ENCODE data around the gene GPRIN1. TPM values are rescaled to one million over a fixed set of nuclear protein-coding genes. Genes with fewer than 3 reads are reported as not detected.

GPRIN1 gene
- total RNA-seq, 4 donors from 2014 or later = 0.16 to 0.75 (median 0.39) TPM

DNA sequence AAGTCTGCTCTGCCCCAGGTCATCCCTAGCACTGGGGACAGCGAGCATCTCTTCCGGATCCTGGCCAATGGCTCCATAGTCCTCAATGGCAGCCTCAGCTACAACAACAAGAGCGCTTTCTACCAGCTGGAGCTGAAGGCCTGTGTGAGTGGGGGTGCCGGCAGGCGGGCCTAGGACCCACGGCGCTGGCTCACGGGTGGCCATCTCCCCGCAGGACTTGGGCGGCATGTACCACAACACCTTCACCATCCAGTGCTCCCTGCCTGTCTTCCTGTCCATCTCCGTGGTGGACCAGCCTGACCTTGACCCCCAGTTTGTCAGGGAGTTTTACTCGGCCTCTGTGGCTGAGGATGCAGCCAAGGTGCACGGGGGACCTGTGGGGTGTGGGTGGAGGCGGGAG is 34.9 kb downstream of the GPRIN1 start:
- TF ChIP-seq, protein P1, sequence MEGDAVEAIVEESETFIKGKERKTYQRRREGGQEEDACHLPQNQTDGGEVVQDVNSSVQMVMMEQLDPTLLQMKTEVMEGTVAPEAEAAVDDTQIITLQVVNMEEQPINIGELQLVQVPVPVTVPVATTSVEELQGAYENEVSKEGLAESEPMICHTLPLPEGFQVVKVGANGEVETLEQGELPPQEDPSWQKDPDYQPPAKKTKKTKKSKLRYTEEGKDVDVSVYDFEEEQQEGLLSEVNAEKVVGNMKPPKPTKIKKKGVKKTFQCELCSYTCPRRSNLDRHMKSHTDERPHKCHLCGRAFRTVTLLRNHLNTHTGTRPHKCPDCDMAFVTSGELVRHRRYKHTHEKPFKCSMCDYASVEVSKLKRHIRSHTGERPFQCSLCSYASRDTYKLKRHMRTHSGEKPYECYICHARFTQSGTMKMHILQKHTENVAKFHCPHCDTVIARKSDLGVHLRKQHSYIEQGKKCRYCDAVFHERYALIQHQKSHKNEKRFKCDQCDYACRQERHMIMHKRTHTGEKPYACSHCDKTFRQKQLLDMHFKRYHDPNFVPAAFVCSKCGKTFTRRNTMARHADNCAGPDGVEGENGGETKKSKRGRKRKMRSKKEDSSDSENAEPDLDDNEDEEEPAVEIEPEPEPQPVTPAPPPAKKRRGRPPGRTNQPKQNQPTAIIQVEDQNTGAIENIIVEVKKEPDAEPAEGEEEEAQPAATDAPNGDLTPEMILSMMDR (IDR thresholded peaks at IDR 0.05; ENCODE audit: low read depth) = no peak

DNA sequence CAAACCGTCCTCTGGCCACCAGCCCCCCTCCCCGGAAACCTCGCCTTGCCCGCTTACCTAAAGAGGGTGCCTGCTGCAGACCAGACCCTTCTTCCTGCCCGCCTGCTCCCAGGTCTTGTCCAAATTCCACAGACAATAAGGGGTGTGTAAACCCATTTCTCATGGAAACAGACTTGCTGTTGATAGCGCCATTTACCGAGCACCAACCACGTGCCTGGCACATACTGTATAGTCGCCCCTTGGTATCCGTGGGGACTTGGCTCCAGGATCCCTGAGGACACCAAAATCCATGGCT is 35.7 kb downstream of the GPRIN1 start:
- TF ChIP-seq, protein P1 (IDR thresholded peaks at IDR 0.05; ENCODE audit: low read depth) = no peak

DNA sequence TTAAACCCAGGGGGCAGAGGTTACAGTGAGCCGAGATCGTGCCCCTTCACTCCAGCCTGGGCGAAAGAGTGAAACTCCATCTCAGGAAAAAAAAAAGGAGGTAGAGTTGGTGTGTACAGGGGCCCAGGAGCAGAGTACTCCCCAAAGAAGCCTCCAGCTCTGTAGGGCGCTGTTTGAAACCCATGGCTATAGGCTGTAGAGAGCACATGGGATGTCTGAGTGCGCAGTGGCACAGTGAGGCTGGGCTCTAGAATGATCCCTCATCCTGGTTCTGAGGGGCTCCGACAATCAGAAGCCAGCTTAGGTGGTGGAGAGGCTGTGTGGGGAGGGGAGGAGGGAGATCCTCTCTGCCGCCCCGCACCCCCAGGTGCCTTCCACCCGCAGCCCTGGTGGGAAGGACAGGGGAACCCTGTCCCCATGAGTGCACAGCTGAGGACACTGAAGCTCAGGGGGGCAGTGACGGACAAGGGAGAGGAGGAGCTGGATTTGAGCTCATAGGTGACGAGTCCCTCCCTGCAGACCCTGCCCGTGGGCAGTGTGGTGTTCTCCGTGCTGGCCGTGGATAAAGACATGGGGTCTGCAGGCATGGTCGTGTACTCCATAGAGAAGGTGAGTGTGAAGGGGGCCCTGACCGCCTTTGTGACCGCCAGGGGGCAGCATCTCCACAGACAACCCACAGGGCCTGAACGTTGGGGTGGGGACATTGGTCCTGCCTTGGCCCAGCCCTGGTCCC is 36.2 kb downstream of the GPRIN1 start:
- TF ChIP-seq, protein P1 (IDR thresholded peaks at IDR 0.05; ENCODE audit: low read depth) = no peak

DNA sequence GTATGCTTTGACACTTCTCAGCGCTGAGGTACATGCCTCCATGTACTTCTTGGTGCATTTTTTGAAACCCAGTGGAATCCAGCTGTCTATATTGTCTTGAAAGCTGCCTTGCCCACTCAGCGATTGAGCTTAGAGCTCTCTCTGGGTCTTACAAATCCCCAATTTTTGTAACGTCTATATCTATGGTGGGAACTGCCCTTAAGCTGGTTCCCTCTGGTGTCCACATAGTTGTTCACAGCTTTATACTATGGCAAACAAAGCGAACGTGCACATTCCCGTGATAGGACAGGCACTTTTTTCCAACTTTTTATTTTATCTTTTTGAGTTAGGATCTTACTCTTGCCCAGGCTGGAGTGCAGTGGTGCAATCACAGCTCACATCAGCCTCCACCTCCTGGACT is 39.9 kb downstream of the GPRIN1 start:
- TF ChIP-seq, protein P1 (IDR thresholded peaks at IDR 0.05; ENCODE audit: low read depth) = no peak

DNA sequence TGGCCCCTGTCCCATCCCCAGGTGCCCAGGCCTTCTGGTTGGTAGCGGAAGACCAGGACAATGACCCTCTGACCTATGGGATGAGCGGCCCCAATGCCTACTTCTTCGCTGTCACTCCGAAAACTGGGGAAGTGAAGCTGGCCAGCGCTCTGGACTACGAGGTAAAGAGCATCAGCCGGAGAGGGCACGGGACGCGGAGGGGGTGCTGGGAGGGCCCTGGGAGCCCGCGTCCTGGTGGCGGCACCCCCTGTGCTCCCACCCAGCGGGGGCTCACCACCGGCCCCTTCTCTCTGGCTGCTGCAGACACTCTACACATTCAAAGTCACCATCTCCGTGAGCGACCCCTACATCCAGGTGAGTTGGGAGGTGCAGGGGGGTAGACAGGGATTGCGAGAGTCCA is 41.3 kb downstream of the GPRIN1 start:
- TF ChIP-seq, protein P1 (IDR thresholded peaks at IDR 0.05; ENCODE audit: low read depth) = no peak

DNA sequence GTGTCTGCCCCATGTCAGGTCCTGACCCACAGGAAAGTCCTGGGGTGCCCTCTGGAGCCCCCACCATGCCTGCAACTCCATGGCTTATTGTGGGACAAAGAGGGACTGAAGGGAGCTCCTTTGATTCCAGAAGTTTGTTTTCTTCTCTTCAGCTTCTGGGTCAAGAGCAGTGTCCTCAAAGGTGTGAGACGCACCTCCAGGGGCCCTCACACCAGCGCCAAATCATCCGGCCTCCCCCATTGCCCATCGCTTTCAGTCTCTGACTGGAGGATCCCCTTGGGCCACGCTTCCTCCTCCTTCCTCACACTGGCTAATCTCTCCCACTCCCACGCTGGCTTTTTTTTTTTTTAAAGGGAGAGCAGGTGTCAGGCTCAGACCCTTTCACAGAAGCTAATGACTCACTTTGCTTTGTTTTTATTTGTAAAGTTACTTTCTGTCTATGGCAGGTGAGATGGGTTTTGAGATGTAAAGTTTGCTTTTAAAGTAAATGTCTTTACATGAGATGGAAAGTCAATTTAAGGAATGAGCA is 44.1 kb downstream of the GPRIN1 start:
- TF ChIP-seq, protein P1 (IDR thresholded peaks at IDR 0.05; ENCODE audit: low read depth) = no peak

DNA sequence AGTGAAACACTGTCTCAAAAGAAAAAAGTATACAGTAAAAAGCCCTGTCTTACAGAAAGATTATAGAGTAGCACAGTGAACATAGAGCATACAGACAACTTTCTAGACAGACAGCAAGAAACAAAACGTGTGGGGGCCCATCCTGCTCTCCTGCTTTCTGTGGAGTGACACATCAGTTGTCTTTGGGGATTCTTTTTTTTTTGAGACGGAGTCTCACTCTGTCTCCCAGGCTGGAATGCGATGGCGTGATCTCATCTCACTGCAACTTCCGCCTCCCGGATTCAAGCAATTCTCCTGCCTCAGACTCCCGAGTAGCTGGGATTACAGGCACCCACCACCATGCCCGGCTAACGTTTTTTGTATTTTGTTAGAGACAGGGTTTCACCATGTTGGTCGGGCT is 46.0 kb downstream of the GPRIN1 start:
- TF ChIP-seq, protein P1 (IDR thresholded peaks at IDR 0.05; ENCODE audit: low read depth) = no peak
